NCI-H226 (cell line): Measurements from ENCODE around the gene WDR18.
"Not testable (repeated sequence)": the region's sequence is repeated elsewhere in the genome, so short reads cannot be mapped to it uniquely, and the experiment has no call there.

Source experiments
- DNase-seq: peaks from one replicate; pipeline ENCODE4 v3.0.0-alpha.2; 2015

WDR18 gene

DNA sequence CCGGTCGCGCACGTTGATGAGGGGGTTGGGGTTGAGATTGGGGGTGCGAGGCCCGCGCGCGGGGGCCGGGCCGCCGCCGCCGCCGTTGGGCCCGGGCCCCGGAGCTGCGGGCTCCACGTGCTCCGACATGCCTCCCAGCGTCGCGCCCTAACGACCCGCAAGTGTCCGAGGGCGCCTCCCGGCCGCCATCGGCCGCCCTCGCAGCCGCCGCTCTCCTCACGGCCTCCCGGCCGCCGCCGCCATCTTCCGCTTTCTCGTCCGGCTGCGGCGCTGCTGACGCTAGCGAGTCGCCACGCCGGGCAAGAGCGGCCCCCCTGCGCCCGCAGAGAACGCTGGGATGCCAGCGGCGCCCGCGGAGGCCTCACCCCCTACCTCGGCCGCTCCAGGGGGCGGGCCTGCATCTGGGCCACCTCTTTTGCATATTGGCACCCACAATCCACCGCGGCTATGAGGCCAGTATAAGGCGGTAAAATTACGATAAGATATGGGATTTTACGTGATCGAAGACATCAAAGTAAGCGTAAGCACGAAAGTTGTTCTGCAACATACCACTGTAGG is 36.8 kb downstream of the WDR18 start, which contains the start of gene TMEM259:
TSS of gene TMEM259 (minus strand) at position 256 of the 558 bp plus-strand sequence. CDS start at position 129, 127 bp downstream.
- peak; percentile 94 for DNase-seq

DNA sequence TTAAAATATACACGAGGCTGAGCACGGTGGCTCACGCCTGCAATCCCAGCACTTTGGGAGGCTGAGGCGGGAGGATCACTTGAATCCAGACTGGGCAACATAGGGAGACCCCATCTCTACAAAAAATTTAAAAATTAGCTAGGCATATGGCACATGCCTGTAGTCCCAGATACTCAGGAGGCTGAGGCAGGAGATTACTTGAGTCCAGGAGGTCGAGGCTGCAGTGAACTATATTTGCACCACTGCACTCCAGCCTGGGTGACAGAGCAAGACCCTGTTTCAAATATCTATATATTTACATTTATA is 39.7 kb downstream of the WDR18 start:
- DNase-seq = not testable (repeated sequence)

DNA sequence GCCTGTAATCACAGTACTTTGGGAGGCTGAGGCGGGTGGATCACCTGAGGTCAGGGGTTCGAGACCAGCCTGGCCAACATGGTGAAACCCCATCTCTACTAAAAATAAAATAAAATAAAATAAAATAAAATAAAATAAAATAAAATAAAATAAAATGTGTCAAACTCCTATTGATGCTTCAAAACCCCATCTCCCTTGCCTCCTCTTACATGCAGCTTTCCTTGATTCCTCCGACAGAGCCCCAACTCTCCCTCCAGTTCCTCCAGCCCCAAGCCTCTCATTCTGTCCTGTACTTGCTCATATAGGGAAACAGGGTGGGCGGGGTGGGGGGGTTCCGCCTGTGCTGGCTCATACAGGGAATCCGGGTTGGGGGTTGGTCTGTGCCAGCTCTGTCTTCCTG is 40.9 kb downstream of the WDR18 start:
- not testable (repeated sequence) for DNase-seq

DNA sequence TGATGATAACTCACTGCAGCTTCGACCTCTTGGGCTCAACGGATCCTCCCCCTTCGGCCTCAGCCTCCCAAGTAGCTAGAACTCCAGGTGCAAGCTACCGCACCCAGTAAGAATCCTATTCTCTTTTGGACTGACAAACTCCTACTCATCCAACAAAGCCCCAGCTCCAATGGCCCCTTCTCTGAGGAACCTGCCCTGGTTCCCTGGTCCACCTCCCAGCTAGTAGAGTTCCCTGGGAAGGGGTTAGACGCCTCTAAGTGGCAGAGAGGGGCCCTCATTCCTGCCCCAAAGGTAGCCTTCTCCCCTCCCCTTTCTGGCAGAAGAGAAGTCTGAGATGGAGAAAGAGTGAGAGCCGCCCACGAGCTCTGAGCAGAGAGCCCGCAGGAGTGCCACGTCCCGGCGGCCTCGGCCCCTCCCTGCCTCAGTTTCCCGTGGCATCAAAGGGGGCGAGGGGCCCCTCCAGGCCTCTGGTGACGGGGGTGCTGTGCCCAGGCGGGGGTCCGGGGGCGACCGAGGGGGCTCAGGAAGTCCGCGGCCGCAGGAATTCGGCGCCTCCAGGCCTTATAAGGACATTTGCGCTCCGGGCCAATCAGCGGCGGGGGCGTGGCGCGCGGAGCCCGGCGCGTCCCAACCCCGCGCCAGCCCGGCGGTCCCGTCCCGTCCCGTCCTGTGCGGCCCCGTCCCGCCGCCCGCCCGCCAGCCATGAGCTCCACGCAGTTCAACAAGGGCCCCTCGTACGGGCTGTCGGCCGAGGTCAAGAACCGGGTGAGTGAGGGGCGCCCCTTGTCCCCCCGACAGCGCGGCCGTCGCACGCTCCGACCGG is 42.0 kb downstream of the WDR18 start, which contains the start of gene CNN2:
TSS of gene CNN2 (plus strand) at position 649 of the 823 bp plus-strand sequence. CDS start at position 703, 54 bp downstream.
- peak; percentile 77 for DNase-seq

DNA sequence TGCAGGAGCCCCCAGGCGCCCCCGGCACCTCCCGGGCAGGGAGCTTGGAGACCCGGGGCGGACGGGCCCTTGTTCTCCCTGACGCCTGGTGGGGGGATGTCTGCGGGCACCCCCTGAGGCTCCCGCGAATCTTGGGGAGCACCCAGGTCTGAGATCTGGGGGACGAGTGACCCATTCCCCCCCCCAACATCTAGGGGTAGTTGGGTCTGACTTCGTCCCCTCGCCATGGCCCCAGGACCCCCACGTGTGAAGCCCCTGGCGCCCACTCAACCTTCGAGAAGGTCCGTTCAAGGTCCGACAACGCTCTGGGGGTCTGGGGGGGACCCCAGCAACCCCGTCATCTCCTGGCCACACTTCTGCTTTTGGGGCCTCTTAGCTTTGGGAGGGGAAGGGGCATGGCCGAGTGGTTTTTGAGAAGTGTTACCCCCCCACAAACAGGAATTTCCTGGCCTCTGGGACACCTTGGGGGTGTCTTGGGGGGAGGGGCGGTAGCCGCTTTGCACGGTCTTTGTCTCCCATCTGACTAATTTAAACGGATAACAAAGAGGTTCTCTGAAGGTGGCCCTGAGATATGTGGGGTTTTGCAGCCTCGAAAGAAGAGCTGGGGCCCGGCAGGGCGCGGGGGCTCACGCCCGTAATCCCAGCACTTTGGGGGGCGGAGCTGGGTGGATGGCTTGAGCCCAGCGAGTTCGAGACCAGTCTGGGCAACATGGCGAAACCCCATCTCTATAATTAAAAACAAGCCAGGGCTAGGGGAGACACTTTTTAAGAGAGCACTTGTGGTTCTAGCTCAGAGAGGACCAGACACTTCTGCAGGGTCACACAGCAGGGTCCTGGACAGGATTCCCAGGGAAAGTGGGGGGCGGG is 42.9 kb downstream of the WDR18 start:
- no peak for DNase-seq

DNA sequence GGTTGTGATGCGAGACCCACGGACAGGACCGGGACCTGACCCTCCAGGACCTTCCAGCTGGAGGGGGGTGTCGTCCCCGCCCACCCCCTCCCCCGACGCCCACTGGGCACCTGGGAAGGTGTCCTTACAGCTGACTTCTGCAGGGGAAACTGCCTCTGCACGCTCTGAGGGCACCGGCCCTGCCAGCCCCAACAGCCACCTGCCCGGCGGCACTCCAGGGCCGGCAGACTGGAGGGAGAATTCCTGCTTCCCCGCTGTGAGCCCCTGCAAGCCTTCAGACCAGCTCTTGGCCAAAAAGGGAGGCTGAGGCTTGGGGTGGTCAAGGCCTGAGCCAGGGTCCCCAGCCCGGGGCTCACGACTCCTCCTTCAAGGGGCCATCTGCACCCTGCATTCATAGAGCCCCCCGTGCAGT is 43.5 kb downstream of the WDR18 start:
- DNase-seq = no peak

DNA sequence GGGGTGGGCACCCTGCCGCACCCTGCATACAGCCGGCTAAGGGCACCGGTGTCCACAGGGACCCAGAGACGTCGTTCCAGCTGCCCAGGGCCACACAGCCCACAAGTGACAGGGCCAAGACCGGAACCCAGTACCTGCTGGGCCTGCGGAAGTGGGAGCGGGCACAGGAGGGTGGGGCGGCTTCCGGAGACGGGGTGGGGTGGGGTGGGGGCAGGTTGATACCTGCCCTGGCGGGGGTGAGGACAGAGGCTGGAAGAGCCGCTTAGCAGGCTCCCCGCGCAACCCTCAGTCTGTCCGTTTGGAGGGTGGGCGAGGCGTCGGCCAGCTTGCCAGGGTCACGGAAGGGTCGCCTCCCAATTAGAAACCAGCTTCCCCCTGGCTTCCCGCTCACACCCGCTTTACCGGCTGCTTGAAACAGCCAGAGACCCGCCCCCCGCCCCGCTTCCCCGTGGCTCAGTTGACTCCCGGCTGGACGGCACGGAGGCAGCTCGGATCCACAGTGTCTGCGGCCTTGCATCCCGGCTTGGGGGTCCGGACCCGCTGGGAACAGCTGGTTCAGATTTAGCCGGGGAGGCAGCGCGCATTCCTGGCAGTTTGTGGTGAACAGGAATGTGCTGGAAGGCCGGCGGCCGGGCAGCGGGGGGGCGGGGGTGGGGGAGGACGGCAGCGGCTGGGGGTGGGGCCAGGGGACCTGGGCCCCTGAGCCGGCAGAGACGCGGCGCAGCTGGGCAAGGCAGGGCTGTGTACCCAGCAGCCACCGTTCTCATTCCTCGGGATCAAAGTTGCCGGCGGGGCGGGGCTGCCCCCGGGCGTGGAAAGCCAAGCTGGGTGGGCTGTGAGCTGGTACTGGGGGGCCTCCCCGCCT is 44.1 kb downstream of the WDR18 start:
- peak; percentile 77 for DNase-seq

DNA sequence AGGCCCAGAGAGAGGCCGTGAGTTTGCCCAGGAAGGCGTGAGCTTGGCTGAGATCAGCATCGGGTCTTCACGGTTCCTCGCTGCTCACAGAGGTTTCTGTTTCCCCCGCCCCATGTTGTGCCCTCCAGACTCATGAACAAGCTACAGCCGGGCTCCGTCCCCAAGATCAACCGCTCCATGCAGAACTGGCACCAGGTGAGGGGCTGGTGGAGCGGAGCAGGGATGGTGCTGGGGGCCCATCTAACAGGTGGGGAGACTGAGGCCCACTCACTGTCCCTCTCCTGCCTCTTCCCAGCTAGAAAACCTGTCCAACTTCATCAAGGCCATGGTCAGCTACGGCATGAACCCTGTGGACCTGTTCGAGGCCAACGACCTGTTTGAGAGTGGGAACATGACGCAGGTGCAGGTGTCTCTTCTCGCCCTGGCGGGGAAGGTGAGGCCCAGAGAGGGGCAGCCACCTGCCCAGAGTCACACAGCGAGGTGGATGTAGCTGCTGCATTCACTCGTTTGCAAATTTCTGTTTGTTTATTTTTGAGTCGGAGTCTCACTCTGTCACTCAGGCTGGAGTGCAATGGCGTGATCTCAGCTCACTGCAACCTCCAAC is 48.2 kb downstream of the WDR18 start:
- DNase-seq = no peak

DNA sequence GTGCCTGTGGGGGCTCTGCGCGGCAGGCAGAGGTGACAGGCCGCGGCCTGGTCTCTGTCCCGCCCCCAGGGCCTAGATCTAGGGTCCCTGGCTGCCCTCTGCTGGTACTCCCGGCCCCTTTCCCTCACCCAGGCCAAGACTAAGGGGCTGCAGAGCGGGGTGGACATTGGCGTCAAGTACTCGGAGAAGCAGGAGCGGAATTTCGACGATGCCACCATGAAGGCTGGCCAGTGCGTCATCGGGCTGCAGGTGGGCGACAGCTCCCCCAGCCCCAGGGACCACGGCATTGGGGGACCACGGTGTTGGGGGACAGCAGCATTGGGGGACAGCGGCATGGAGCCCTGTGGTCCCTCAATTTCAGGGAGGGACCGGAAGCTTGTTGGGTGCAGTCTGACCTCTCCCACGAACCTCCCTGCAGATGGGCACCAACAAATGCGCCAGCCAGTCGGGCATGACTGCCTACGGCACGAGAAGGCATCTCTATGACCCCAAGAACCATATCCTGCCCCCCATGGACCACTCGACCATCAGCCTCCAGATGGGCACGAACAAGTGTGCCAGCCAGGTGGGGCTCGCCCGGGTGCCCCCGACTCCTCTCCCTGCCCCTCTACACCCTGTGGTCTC is 52.0 kb downstream of the WDR18 start:
- DNase-seq = no peak

DNA sequence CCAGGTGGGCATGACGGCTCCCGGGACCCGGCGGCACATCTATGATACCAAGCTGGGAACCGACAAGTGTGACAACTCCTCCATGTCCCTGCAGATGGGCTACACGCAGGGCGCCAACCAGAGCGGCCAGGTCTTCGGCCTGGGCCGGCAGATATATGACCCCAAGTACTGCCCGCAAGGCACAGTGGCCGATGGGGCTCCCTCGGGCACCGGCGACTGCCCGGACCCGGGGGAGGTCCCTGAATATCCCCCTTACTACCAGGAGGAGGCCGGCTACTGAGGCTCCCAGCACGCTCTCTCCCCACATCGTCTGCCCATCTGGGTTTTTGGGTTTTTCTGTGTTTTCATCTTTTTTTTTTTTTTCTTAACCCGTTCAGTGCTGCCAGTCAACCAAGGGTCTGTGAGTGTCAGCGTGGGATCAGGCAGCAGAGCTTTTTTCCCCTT is 53.5 kb downstream of the WDR18 start:
- DNase-seq = no peak

DNA sequence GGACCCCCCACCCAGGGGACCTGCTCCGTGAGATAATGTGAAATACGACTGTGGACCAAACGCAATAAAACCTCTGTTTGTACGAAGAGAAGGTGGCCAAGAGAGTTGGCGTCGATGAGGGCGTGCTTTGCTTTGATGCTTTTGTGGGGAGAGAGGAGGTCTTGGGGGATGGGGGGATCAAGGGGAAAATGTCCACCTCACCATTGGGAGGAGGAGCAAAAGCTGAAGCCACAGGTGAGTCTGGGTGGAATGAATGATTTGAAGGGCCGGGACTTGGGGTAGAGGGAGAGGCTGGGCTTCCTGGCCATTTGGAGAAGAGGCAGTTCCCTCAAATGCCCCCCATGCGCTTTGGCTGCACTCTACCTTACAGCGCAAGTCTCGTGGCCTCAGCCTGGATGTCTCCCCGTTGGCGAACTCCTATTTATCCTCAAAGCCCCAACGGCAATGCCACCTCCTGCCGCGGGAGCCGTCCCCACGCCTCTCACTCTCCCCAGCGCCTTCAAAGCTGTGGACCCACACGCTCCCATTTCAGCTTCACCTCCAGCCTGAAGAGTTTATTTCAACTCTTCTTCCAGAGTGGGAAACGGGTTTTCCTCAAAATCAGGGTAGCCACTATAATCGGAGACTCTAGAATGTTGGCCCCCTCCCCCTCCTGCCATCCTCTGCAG is 55.0 kb downstream of the WDR18 start:
- no peak for DNase-seq

DNA sequence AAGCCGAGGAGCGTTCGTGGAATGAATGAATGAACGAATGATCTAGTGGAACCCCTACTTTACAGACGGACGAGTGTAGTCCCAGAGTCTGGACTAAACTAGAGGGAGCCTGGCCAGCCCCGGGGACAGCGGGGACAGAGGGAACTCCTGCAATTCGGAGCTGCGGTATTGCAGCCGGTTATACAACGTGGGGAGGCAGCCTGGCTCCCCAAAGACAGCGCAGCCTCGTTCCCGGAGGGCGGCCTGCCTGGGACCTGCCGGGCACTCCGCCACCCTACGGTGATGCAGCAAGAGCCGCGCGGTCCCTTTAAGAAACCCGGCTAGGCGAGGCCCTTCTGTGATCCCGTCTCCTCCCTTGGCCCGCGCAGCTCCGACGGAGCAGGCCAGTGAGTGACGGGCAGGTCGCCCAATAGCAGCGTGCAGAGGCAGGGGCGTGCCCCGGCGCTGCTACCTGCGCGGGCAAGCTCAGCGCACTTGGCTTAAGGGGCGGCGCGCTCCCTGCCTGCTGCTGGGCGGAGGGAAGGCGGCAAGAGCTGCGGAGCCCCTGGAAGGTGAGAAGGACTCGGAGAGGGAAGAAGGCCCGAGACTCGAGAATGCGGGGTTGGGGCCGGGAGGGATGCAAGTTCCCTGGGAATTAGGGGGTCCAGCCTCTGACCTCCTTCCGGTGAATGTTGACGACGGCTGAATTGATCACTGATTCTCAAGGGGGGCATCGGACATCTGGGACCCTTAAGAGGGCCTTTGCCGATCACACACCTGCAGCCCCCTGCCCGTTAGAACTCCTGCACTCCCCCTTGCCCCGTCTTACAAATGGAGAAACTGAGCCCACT is 55.7 kb downstream of the WDR18 start, which contains the start of gene ABCA7:
TSS of gene ABCA7 (plus strand) at position 462 of the 830 bp plus-strand sequence. CDS start 1,255 bp downstream, outside the sequence.
- DNase-seq = peak; percentile 99

DNA sequence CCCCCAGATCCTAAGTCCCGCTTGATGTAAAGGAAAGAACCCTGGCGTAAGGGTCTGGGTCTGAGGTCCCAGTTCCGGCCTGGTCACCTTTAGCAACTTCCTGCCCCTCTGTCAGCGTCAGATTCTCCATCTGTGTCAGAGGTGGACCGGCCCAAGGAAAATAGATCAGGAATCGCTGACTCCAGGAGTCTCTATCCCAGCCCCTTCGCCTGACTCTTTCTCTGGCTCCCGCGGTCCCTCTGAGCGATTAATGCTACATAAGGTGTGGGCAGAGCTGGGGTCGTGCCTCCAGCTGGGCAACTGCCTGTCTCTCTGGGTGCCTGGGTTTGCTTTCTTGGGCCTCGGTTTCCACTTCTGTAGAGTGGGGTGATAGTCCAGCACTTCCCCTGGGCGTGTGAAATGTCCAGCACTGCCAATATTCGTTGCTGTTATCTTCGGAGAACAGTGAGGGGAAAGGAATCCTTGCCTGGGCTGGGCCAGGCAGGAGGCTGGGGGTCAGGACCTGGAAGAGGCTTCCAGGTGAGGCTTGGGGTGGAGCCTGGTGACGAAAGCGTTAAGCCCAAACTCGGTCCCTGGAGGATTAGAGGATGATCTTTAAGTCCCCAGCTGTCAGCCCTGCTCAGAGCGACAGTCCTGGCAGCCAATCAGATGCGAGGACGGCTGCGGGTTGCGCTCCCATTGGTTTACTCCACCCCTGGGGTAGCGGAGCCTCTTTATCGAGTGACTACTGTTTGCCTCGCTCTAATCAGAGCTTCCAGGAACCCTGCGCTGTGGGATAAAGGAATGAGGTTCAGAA is 56.5 kb downstream of the WDR18 start:
- DNase-seq = peak; percentile 93

DNA sequence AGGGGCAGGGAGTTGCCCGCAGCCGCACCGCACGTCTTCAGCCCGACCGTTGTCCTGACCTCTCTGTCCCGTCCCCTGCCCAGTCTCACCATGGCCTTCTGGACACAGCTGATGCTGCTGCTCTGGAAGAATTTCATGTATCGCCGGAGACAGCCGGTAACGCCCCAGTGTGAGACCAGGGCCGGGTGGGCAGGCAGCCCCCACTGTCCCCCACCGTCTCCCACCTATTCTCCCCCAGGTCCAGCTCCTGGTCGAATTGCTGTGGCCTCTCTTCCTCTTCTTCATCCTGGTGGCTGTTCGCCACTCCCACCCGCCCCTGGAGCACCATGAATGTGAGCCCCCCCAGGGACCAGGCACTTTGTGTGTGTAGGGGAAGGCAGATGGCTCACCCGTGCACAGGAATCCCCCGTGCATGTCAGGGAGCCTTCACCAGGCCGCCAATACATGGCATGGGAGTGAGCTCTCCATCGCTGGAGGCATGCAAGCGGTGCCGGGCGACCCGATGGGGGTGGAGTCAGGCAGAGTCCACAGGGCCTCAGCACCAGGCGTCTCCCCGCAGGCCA is 57.2 kb downstream of the WDR18 start:
- no peak for DNase-seq

DNA sequence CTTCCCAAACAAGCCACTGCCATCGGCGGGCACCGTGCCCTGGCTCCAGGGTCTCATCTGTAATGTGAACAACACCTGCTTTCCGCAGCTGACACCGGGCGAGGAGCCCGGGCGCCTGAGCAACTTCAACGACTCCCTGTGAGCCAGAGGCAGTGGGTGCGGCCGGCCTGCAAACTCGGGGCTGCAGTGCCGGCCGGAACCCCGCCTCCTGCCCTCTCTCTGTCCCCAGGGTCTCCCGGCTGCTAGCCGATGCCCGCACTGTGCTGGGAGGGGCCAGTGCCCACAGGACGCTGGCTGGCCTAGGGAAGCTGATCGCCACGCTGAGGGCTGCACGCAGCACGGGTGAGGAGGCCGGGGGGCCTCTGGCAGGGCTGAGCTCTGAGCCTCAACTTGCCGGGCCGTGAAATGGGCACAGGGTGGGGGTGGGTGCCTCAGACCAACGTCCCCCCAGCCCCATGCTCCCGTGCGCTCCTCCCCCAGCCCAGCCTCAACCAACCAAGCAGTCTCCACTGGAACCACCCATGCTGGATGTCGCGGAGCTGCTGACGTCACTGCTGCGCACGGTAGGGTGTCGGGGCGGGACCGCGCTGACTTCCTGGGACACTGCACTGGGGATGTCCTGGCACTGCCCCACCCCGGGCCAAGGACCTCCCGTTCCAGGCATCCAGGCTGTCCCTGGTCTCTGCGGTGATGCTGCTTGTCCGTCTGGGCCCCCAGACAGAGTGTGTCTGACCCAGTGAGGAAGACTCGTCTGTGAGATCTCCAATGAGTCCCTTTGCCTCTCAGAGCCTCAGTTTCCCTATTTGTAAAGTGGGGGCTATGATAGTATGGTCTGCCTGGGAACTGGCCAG is 57.9 kb downstream of the WDR18 start:
- peak; percentile 74 for DNase-seq

DNA sequence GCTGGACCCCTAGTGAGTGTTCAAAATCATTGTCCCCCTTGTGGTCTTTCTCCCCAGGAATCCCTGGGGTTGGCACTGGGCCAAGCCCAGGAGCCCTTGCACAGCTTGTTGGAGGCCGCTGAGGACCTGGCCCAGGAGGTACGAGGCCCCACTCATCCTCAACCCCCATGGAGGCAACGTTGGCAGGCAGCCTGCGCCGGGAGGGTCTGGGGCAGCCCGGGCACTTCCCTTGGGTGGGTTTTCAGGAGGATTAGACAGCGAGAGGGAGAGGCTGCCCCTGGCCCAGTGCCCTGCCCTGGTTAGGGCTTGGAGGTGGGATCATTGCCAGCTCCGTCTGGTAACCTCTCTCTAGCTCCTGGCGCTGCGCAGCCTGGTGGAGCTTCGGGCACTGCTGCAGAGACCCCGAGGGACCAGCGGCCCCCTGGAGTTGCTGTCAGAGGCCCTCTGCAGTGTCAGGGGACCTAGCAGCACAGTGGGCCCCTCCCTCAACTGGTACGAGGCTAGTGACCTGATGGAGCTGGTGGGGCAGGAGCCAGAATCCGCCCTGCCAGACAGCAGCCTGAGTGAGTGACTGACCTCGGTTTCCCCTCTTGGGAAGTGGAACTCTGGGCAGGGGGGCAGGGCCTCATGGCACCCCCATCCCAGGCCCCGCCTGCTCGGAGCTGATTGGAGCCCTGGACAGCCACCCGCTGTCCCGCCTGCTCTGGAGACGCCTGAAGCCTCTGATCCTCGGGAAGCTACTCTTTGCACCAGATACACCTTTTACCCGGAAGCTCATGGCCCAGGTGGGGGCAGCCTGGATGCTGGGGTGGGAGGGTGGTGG is 58.8 kb downstream of the WDR18 start:
- no peak for DNase-seq
